ENCODE data around the gene ADPRHL1.
A peak's percentile ranks its signal among the peaks of the same experiment; 100 is the strongest.
"Not testable (repeated sequence)": the region's sequence is repeated elsewhere in the genome, so short reads cannot be mapped to it uniquely, and the experiment has no call there.

The ADPRHL1 gene

DNA sequence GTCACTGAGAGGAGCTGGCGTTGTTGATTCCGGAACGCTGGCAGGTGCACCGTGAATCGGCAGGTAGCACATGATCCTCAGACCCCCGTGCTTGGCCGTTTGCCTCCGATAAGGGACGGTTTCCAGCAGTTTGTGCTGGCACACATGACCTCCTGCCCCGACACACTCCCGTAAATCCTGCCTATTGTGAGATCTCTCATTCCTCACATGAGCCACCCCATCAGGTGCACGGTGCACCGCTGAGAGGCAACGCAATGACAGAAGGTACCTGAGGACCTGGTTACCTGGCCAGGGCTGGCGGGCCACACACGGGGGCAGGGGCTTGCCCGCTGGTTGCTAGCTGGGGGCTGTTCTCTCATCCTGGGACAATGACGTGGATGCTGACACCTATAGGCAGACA is 2.1 kb upstream of the ADPRHL1 start:
- no peak overlapping the region for H3K4me3 ChIP-seq (ENCODE audit: low read depth, low read length)
- TF ChIP-seq, protein P1, sequence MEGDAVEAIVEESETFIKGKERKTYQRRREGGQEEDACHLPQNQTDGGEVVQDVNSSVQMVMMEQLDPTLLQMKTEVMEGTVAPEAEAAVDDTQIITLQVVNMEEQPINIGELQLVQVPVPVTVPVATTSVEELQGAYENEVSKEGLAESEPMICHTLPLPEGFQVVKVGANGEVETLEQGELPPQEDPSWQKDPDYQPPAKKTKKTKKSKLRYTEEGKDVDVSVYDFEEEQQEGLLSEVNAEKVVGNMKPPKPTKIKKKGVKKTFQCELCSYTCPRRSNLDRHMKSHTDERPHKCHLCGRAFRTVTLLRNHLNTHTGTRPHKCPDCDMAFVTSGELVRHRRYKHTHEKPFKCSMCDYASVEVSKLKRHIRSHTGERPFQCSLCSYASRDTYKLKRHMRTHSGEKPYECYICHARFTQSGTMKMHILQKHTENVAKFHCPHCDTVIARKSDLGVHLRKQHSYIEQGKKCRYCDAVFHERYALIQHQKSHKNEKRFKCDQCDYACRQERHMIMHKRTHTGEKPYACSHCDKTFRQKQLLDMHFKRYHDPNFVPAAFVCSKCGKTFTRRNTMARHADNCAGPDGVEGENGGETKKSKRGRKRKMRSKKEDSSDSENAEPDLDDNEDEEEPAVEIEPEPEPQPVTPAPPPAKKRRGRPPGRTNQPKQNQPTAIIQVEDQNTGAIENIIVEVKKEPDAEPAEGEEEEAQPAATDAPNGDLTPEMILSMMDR (IDR thresholded peaks at IDR 0.05; ENCODE audit: low read depth, low read length), result no peak

DNA sequence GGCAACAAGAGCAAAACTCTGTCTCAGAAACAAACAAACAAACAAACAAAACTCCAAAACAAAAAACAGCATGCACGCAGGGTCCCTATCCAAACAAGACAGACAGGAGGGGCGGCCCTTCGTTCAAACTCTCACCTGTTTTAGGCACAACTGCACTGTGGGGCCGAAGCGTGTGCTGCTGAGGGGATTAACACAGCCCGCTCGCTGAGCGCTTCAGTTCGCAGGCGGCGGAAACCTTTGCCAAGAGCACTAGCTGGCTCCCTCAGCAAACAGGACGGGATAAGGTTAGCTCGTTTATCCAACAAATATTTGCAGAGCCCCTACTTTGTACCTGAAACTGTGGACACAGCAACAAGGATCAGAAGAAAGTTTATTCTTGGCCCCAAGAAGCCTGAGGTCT is 1.6 kb upstream of the ADPRHL1 start:
- H3K4me3 ChIP-seq (ENCODE audit: low read depth, low read length), result no peak overlapping the region
- TF ChIP-seq, protein P1 (IDR thresholded peaks at IDR 0.05; ENCODE audit: low read depth, low read length), result no peak

DNA sequence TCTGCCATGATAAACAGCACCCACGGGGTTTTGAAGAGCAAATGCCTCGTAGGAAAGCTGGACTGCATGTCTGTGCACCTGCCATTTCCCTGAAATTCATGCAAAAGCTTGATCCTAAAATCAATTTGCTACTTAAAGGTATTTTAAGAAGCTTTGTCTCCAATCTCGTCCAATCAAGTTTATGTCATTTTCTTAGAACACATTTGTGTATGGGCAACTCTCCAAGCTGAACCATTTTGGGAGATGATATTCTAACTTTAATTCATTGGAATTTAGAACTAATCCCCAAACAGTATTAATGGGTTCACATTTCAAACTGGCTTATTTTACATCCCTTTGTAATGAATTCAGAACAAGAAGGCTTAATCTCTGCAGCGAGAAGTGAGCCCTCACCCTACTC is 822 bp downstream of the ADPRHL1 start:
- TF ChIP-seq, protein P1 (IDR thresholded peaks at IDR 0.05; ENCODE audit: low read depth, low read length), result no peak
- H3K4me3 ChIP-seq (ENCODE audit: low read depth, low read length), result no peak overlapping the region

DNA sequence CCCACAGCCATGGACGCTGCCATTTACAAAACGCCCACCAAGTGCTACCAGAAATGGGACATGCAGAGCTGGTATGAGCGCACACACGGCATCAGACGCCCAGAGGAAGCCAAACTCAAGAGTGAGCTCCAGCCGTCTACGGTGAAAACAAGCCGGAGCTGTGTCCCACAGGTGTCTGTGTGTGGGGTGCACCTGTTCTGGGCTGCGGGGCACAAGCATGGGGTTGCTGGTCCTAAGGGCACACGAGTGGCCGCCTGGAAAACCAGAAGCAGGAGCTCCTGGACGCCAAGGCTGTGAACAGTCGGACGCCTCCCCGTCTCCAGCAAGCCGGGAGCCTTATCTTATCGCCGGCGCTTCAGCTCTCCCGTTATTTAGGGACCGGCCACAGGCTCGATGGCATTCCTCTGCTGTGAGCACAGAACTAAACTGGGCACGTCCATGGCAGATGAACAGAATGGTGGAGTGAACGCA is 1.3 kb downstream of the ADPRHL1 start:
- no peak overlapping the region for H3K4me3 ChIP-seq (ENCODE audit: low read depth, low read length)
- TF ChIP-seq, protein P1 (IDR thresholded peaks at IDR 0.05; ENCODE audit: low read depth, low read length), result no peak

DNA sequence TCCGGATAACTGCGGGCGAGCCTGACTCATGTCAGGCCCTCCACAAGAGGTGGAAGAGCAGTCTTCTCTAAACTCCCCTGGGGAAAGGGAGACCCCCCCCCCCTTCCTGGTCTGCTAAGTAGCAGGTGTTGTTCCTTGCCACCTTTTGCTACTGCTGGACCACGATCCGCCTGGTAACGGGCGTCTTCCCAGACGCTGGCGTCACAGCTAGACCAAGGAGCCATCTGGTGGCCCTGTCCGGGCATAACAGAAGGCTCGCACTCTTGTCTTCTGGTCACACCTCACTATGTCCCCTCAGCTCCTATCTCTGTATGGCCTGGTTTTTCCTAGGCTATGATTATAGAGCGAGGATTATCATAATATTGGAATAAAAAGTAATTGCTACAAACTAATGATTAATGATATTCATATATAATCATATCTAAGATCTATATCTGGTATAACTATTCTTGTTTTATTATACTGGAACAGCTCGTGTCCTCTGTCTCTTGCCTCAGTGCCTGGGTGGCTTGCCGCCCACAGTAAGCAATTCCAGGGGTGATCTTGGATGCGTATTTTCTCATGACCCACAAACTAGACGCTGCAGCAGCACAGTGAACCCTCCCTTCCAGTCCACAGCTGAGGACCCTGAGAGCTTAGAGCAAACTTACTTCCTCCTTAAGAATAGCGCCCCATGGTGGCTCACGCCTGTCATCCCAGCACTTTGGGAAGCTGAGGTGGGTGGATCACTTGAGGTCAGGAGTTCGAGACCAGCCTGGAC is 2.2 kb downstream of the ADPRHL1 start:
- TF ChIP-seq, protein P1 (IDR thresholded peaks at IDR 0.05; ENCODE audit: low read depth, low read length), result peak; percentile 22; the same call in 1 of the 2 replicates

DNA sequence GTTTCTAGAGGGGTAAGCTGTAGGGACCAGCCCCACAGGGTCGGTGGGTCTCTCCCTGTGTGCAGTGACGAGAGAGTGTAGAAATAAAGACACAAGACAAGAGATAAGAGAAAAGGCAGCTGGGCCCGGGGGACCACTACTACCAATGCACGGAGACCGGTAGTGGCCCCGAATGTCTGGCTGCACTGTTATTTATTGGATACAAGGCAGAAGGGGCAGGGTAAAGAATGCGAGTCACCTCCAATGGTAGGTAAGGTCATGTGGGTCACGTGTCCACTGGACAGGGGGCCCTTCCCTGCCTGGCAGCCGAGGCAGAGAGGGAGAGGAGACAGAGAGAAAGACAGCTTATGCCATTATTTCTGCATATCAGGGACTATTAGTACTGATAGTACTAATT is 2.9 kb downstream of the ADPRHL1 start:
- not testable (repeated sequence) for H3K4me3 ChIP-seq (ENCODE audit: low read depth, low read length)

More for the DNA sequence above, 2.2 kb downstream of the ADPRHL1 start:
- H3K4me3 ChIP-seq (ENCODE audit: low read depth, low read length), result not testable (repeated sequence)

DNA sequence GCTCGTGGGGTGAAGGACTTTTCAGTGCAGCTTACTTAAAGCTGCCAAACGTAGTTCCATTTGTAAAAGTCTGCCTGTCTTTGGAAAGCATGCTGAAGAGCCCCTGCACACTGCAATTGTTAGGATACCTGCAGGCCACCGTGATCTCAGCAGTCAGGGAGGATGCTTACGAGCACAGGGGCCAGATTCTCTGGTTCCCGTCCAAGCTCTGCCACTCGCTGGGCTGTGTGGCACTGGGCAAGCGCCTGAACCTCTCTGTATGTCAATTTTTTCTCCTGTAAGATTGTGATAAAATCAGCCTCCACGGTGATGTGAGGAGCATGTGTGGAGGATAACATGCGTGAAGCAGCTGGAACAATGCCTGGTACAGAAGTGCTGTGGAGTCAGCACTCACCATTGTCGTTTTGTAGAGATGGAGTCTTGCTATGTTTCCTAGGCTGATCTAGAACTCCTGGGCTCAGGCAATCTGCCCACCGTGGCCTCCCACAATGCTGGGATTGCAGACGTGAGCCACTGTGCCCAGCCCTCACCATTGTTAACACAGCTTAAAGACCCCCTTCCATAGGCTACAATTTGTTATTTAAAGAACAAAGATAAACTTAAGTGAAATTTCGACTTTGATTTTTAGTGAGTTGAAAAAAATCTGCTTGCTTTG is 3.5 kb downstream of the ADPRHL1 start:
- TF ChIP-seq, protein P1 (IDR thresholded peaks at IDR 0.05; ENCODE audit: low read depth, low read length), result no peak
- H3K4me3 ChIP-seq (ENCODE audit: low read depth, low read length), result no peak overlapping the region
